Osteoblast (primary cell): Measurements from ENCODE around the gene SGCD. TPM values are rescaled to one million over a fixed set of nuclear protein-coding genes. Genes with fewer than 3 reads are reported as not detected.

ENCODE experiments used
- DNase-seq: peaks from one replicate; pipeline ENCODE4 v3.0.0; 2011; ENCODE audit warnings: low spot score, mixed read lengths; ENCODE audit not compliant: insufficient read length; ENCODE audit errors: missing footprints
- H2AFZ ChIP-seq: 2 replicates; pipeline ENCODE4 v1.6.0; 2011; ENCODE audit warnings: mild to moderate bottlenecking, low read length
- H3K27ac ChIP-seq: 2 replicates; pipeline ENCODE4 v1.5.1; 2011; ENCODE audit warnings: mild to moderate bottlenecking, low read depth, low read length, moderate library complexity
- H3K27me3 ChIP-seq: 2 replicates; pipeline ENCODE4 v1.6.0; 2012; ENCODE audit warnings: mild to moderate bottlenecking, control low read depth, inconsistent platforms, low read length, moderate library complexity; ENCODE audit not compliant: insufficient read depth
- H3K36me3 ChIP-seq: 2 replicates; pipeline ENCODE4 v1.5.1; 2011; ENCODE audit warnings: mild to moderate bottlenecking, low read length, control low read depth, moderate library complexity; ENCODE audit not compliant: insufficient read depth
- H3K4me1 ChIP-seq: 2 replicates; pipeline ENCODE4 v1.5.1; 2011; ENCODE audit warnings: mild to moderate bottlenecking, low read length, control low read depth, moderate library complexity; ENCODE audit not compliant: insufficient read depth
- H3K4me2 ChIP-seq: 2 replicates; pipeline ENCODE4 v1.6.0; 2011; ENCODE audit warnings: mild to moderate bottlenecking, low read length; ENCODE audit not compliant: insufficient read depth
- H3K4me3 ChIP-seq: fragments of 200-600 bp; sonication (generic); 3 replicates; pipeline ENCODE4 v1.5.1; 2012; ENCODE audit warnings: mild to moderate bottlenecking, low read length, inconsistent platforms; ENCODE audit not compliant: insufficient read depth
- H3K79me2 ChIP-seq: 2 replicates; pipeline ENCODE4 v1.6.0; 2012; ENCODE audit warnings: mild to moderate bottlenecking, low read length, control low read depth, inconsistent platforms; ENCODE audit not compliant: insufficient read depth
- H3K9me3 ChIP-seq: 2 replicates; pipeline ENCODE4 v1.5.1; 2011; ENCODE audit warnings: low read depth, low read length, control low read depth
- H4K20me1 ChIP-seq: 2 replicates; pipeline ENCODE4 v1.6.0; 2012; ENCODE audit warnings: mild to moderate bottlenecking, low read length, control low read depth; ENCODE audit not compliant: insufficient read depth
- total RNA-seq: library from RNA; depleted of rRNA; stranded (reverse); fragments of >200 nt; gene quantifications from 2 replicates; pipeline ENCODE4 v1.2.3, GENCODE V29; 2012
- TF ChIP-seq, protein P1 (sequence below): IDR thresholded peaks from 2 replicates; pipeline ENCODE4 v1.5.1; 2011; ENCODE audit warnings: mild to moderate bottlenecking, low read depth, low read length, moderate library complexity; ENCODE audit errors: extremely low read depth

The SGCD gene
- total RNA-seq, 1 donor: 27.1 TPM

- Histone ChIP-seq H3K9me3 (no peaks in the 10 kb centered on the region), H3K79me2 (no peaks in the 10 kb centered on the region), H3K27me3 (no peaks in the 10 kb centered on the region), H3K36me3 (no peaks in the 10 kb centered on the region), H3K4me1 (no peaks in the 10 kb centered on the region), H3K4me3 (no peak overlapping the region), H4K20me1 (no peaks in the 10 kb centered on the region), H3K4me2 (no peak overlapping the region), H2AFZ (no peak overlapping the region), H3K27ac (no peak overlapping the region)
- TF ChIP-seq, protein P1, sequence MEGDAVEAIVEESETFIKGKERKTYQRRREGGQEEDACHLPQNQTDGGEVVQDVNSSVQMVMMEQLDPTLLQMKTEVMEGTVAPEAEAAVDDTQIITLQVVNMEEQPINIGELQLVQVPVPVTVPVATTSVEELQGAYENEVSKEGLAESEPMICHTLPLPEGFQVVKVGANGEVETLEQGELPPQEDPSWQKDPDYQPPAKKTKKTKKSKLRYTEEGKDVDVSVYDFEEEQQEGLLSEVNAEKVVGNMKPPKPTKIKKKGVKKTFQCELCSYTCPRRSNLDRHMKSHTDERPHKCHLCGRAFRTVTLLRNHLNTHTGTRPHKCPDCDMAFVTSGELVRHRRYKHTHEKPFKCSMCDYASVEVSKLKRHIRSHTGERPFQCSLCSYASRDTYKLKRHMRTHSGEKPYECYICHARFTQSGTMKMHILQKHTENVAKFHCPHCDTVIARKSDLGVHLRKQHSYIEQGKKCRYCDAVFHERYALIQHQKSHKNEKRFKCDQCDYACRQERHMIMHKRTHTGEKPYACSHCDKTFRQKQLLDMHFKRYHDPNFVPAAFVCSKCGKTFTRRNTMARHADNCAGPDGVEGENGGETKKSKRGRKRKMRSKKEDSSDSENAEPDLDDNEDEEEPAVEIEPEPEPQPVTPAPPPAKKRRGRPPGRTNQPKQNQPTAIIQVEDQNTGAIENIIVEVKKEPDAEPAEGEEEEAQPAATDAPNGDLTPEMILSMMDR: no peak
- DNase-seq: no peak
These were observed 307.3 kb downstream of the SGCD start for GRCh38 chr5:156634301-156634700.

GRCh38 chr5:156640691-156641241 lies 313.8 kb downstream of the SGCD start:
- Histone ChIP-seq H3K9me3 (no peaks in the 10 kb centered on the region), H3K79me2 (no peaks in the 10 kb centered on the region), H3K4me1 (peaks cover 3% of the 10 kb centered on the region), H2AFZ (no peak overlapping the region), H3K27me3 (no peaks in the 10 kb centered on the region), H3K4me2 (no peak overlapping the region), H3K4me3 (no peak overlapping the region), H3K36me3 (no peaks in the 10 kb centered on the region), H4K20me1 (no peaks in the 10 kb centered on the region), H3K27ac (no peak overlapping the region)
- no peak for DNase-seq
- TF ChIP-seq, protein P1: no peak

DNA sequence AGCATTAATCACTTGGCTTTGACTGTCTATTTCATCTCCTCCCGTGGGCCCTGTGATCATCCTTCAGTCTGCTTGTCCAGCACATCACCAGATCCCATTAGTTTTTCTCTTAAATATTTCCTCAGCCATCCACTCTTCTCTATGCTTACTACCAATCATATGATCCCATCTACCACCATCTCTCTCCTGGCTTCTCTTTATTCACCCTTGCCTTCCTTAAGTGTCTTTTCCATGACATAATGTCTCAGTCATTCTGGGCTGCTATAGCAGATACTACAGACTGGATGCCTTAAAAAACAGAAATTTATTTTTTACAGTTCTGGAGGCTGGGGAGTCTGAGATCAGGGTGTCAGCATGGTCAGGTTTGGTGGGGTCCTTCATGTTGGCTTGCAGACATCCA lies 314.7 kb downstream of the SGCD start:
- no peak for DNase-seq
- H3K4me2 ChIP-seq: no peak overlapping the region
- H3K9me3 ChIP-seq: no peaks in the 10 kb centered on the region
- peaks cover 3% of the 10 kb centered on the region for H3K4me1 ChIP-seq
- no peak overlapping the region for H2AFZ ChIP-seq
- TF ChIP-seq, protein P1: no peak
- H3K27ac ChIP-seq: no peak overlapping the region
- H3K36me3 ChIP-seq: no peaks in the 10 kb centered on the region
- H3K79me2 ChIP-seq: no peaks in the 10 kb centered on the region
- no peaks in the 10 kb centered on the region for H3K27me3 ChIP-seq
- H4K20me1 ChIP-seq: no peaks in the 10 kb centered on the region
- H3K4me3 ChIP-seq: no peak overlapping the region

DNA sequence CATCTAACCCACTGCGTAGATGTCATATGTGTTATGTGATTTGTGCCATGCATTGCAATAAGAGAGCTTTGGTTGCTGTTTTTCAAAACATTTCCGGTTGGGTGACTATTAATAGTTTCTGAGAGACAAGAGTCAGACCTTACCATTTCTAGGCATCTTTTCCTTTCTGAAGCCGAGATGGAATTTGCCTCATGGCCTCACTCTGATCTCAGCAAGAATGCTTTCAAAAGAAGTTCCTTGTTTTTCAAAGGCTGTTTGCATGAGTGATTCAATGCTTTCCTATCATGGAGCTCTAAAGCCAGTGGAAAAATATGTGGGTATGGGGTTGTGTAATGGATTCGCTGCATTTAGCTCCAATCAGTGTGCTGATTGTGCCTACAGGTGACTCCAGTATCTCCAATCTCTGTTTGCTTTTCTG lies 320.1 kb downstream of the SGCD start:
- H4K20me1 ChIP-seq: no peaks in the 10 kb centered on the region
- H3K36me3 ChIP-seq: no peaks in the 10 kb centered on the region
- no peaks in the 10 kb centered on the region for H3K27me3 ChIP-seq
- H3K9me3 ChIP-seq: no peaks in the 10 kb centered on the region
- no peak overlapping the region for H2AFZ ChIP-seq
- no peak for DNase-seq
- H3K27ac ChIP-seq: no peak overlapping the region
- TF ChIP-seq, protein P1: no peak
- H3K4me2 ChIP-seq: no peak overlapping the region
- H3K4me1 ChIP-seq: no peaks in the 10 kb centered on the region
- no peak overlapping the region for H3K4me3 ChIP-seq
- H3K79me2 ChIP-seq: no peaks in the 10 kb centered on the region
